Astrocyte (in vitro differentiated cells and primary cell): Measurements from ENCODE around the gene C22orf31. TPM values are rescaled to one million over a fixed set of nuclear protein-coding genes. Genes with fewer than 3 reads are reported as not detected.

Experiments used
- DNase-seq: peaks from one replicate; pipeline ENCODE4 v3.0.0-alpha.2; 2010; ENCODE audit warnings: low read depth
- FAIRE-seq: peaks from 2 replicates; lab custom pipeline; 2011; peaks lifted over from hg19 to GRCh38; lab: Jason Lieb, UNC
- H2AFZ ChIP-seq: 2 replicates; pipeline ENCODE4 v1.6.0; 2012; ENCODE audit warnings: low read depth, low read length, inconsistent platforms
- H3K27ac ChIP-seq: 2 replicates; pipeline ENCODE4 v1.5.1; 2011; ENCODE audit warnings: low read depth, low read length, inconsistent platforms
- H3K27me3 ChIP-seq: 2 replicates; pipeline ENCODE4 v1.6.0; 2011; ENCODE audit warnings: low read length, inconsistent platforms; ENCODE audit not compliant: insufficient read depth
- H3K36me3 ChIP-seq: 2 replicates; pipeline ENCODE4 v1.5.1; 2011; ENCODE audit warnings: low read length, inconsistent platforms; ENCODE audit not compliant: insufficient read depth
- H3K4me1 ChIP-seq: 2 replicates; pipeline ENCODE4 v1.5.1; 2011; ENCODE audit warnings: low read length, inconsistent platforms; ENCODE audit not compliant: insufficient read depth
- H3K4me2 ChIP-seq: 2 replicates; pipeline ENCODE4 v1.6.0; 2012; ENCODE audit warnings: low read length, inconsistent platforms
- H3K4me3 ChIP-seq: 2 replicates; pipeline ENCODE4 v1.5.1; 2011; ENCODE audit warnings: low read depth, mild to moderate bottlenecking, low read length, inconsistent platforms; ENCODE audit not compliant: insufficient read depth
- H3K79me2 ChIP-seq: 2 replicates; pipeline ENCODE4 v1.6.0; 2012; ENCODE audit warnings: mild to moderate bottlenecking, low read length, inconsistent platforms; ENCODE audit not compliant: insufficient read depth
- H3K9ac ChIP-seq: 2 replicates; pipeline ENCODE4 v1.6.0; 2012; ENCODE audit warnings: mild to moderate bottlenecking, low read length, inconsistent platforms
- H3K9me3 ChIP-seq: 2 replicates; pipeline ENCODE4 v1.5.1; 2012; ENCODE audit warnings: low read depth, mild to moderate bottlenecking, low read length, inconsistent platforms; ENCODE audit not compliant: insufficient read depth
- H4K20me1 ChIP-seq: 2 replicates; pipeline ENCODE4 v1.6.0; 2012; ENCODE audit warnings: low read length, inconsistent platforms; ENCODE audit not compliant: insufficient read depth
- H3K27ac Mint-ChIP-seq: one replicate; pipeline ENCODE4 v1.8.0; 2021; ENCODE audit warnings: mild to moderate bottlenecking, mixed read lengths; ENCODE audit not compliant: unreplicated experiment
- H3K27me3 Mint-ChIP-seq: one replicate; pipeline ENCODE4 v1.8.0; 2021; ENCODE audit warnings: low read depth, mixed read lengths; ENCODE audit not compliant: unreplicated experiment
- H3K36me3 Mint-ChIP-seq: one replicate; pipeline ENCODE4 v1.8.0; 2021; ENCODE audit warnings: low read depth, mixed read lengths; ENCODE audit not compliant: unreplicated experiment
- H3K4me1 Mint-ChIP-seq: one replicate; pipeline ENCODE4 v1.8.0; 2021; ENCODE audit warnings: low read depth, mixed read lengths; ENCODE audit not compliant: unreplicated experiment
- H3K4me3 Mint-ChIP-seq: one replicate; pipeline ENCODE4 v1.8.0; 2021; ENCODE audit warnings: mild to moderate bottlenecking, moderate library complexity, mixed read lengths; ENCODE audit not compliant: unreplicated experiment
- H3K9me3 Mint-ChIP-seq: one replicate; pipeline ENCODE4 v1.8.0; 2021; ENCODE audit warnings: mild to moderate bottlenecking, mixed read lengths; ENCODE audit not compliant: unreplicated experiment
- EZH2 ChIP-seq: IDR thresholded peaks from 2 replicates; pipeline ENCODE4 v1.6.1; 2012; ENCODE audit warnings: mild to moderate bottlenecking, low read length, inconsistent platforms; ENCODE audit not compliant: insufficient read depth
- total RNA-seq: library from RNA; stranded (reverse); gene quantifications from 2 replicates; pipeline ENCODE4 v1.2.1, GENCODE V29; 2021
- TF ChIP-seq, protein P1 (sequence below): IDR thresholded peaks from 2 replicates; pipeline ENCODE4 v1.5.1; 2011; ENCODE audit warnings: low read depth, mild to moderate bottlenecking, inconsistent platforms, low read length, moderate library complexity; ENCODE audit not compliant: insufficient read depth

The C22orf31 gene
- total RNA-seq, 1 donor from 2014 or later, result not detected

DNA sequence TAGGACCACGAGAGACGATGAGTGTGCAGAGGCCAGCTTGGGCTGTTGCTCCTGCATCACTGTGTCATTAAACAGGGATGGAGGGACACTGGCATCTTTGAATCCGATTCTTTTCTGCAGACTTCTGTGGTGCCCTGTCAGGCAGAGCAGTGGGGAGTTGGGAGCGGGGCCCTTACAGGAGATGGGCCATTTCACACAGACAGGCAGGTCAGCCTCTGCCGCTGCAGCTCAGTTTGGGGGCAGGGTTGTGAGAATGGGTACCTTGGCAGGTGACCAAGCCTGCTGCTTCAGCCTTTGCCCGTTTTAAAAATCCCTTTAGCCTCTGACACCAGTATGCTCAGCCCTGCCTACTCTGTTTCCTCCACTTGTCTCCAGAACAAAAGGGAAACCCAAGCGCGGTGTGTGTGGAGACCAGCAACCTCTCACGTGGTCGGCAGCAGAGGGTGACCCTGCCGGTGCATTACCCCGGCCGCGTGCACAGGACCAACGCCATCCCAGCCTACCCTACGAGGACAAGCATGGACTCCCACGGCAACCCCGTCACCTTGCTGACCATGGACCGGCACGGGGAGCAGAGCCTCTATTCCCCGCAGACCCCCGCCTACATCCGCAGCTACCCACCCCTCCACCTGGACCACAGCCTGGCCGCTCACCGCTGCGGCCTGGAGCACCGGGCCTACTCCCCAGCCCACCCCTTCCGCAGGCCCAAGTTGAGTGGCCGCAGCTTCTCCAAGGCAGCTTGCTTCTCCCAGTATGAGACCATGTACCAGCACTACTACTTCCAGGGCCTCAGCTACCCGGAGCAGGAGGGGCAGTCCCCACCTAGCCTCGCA, 12.6 kb downstream of the C22orf31 start:
- TF ChIP-seq EZH2, result no peak
- TF ChIP-seq, protein P1, sequence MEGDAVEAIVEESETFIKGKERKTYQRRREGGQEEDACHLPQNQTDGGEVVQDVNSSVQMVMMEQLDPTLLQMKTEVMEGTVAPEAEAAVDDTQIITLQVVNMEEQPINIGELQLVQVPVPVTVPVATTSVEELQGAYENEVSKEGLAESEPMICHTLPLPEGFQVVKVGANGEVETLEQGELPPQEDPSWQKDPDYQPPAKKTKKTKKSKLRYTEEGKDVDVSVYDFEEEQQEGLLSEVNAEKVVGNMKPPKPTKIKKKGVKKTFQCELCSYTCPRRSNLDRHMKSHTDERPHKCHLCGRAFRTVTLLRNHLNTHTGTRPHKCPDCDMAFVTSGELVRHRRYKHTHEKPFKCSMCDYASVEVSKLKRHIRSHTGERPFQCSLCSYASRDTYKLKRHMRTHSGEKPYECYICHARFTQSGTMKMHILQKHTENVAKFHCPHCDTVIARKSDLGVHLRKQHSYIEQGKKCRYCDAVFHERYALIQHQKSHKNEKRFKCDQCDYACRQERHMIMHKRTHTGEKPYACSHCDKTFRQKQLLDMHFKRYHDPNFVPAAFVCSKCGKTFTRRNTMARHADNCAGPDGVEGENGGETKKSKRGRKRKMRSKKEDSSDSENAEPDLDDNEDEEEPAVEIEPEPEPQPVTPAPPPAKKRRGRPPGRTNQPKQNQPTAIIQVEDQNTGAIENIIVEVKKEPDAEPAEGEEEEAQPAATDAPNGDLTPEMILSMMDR, result no peak
- Histone ChIP-seq H3K27ac (no peak overlapping the region), H3K9ac (no peak overlapping the region), H3K4me3 (no peak overlapping the region), H3K9me3 (no peaks in the 10 kb centered on the region), H3K27me3 (no peaks in the 10 kb centered on the region), H3K4me1 (peaks cover 12% of the 10 kb centered on the region), H3K4me2 (no peak overlapping the region), H3K36me3 (no peaks in the 10 kb centered on the region), H2AFZ (no peak overlapping the region), H3K79me2 (no peaks in the 10 kb centered on the region), H4K20me1 (no peaks in the 10 kb centered on the region)
- no peak overlapping the region for H3K27ac Mint-ChIP-seq
- DNase-seq (no peak), FAIRE-seq (no peak)
- no peak overlapping the region for H3K4me3 Mint-ChIP-seq
- peaks cover 10% of the 10 kb centered on the region for H3K36me3 Mint-ChIP-seq
- H3K9me3 Mint-ChIP-seq, result no peaks in the 10 kb centered on the region
- no peaks in the 10 kb centered on the region for H3K27me3 Mint-ChIP-seq
- peaks cover 8% of the 10 kb centered on the region for H3K4me1 Mint-ChIP-seq

DNA sequence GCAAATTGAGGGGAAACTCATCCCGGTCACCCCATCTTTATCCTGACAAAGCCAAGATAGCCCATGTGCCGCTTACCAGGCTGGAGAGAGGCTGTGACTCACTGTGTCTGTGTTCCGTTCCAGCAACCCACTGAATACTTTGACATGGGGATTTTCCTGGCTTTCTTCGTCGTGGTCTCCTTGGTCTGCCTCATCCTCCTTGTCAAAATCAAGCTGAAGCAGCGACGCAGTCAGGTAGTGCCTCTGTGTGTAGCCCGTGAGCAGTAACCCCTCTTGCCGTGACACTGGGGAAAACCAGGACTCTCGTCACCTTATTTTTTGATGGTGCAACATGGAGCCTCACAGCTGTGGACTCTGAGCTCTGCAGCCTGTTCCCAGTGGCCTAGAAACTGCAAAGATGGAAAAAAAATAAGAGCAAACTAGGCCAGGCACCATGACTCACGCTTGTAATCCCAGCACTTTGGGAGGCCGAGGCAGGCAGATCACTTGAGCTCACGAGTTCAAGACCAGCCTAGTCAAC, 16.9 kb downstream of the C22orf31 start:
- Mint-ChIP-seq H3K9me3 (no peaks in the 10 kb centered on the region), H3K27ac (peak overlapping the region; percentile 85), H3K4me3 (peak overlapping the region; percentile 27), H3K27me3 (no peaks in the 10 kb centered on the region), H3K36me3 (peaks cover 7% of the 10 kb centered on the region), H3K4me1 (peaks cover 28% of the 10 kb centered on the region)
- H3K9me3 ChIP-seq, result no peaks in the 10 kb centered on the region
- peak overlapping the region; percentile 91 for H3K27ac ChIP-seq
- no peaks in the 10 kb centered on the region for H3K79me2 ChIP-seq
- peak overlapping the region; percentile 4 for H2AFZ ChIP-seq
- no peaks in the 10 kb centered on the region for H4K20me1 ChIP-seq
- no peaks in the 10 kb centered on the region for H3K36me3 ChIP-seq
- peaks cover 38% of the 10 kb centered on the region for H3K4me1 ChIP-seq
- H3K4me2 ChIP-seq, result peak overlapping the region; percentile 74
- peak overlapping the region; percentile 64 for H3K9ac ChIP-seq
- TF ChIP-seq EZH2, result no peak
- TF ChIP-seq, protein P1, result no peak
- FAIRE-seq (peak; percentile 96), DNase-seq (peak; percentile 89)
- H3K4me3 ChIP-seq, result peak overlapping the region; percentile 43
- H3K27me3 ChIP-seq, result no peaks in the 10 kb centered on the region
